Measurements from ENCODE around the gene NELFE.
"Not testable (repeated sequence)": the region's sequence is repeated elsewhere in the genome, so short reads cannot be mapped to it uniquely, and the experiment has no call there.

NELFE gene

DNA sequence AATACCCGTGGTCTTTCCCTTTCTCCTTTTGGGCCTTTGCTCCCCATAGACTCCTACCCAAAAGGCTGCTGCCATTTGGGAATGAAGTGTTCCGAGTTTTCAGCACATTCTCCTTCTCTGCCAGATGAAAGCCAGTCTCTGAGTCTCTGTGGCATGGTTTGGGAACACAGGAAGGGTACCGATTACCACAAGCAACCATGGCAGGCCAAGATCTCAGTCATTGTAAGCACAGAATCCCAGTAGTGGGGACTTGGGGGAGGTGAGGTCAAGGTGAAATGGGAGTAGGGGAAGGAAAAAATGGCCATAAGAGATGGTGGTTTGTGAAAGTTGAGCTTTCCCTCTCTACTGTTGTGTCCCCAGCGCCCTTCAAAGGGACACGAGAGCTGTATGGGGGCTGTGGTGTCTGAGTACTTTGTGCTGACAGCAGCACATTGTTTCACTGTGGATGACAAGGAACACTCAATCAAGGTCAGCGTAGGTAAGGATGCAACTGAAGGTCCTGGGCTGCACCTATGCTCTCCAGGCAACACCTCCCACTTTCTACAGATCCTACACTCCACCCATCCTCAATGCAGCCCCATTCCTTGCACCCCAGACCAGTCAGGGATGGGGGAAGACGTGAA, 8.7 kb downstream of the NELFE start:
- DNase-seq (ENCODE audit: low read depth in 2 of 2) = no peak

DNA sequence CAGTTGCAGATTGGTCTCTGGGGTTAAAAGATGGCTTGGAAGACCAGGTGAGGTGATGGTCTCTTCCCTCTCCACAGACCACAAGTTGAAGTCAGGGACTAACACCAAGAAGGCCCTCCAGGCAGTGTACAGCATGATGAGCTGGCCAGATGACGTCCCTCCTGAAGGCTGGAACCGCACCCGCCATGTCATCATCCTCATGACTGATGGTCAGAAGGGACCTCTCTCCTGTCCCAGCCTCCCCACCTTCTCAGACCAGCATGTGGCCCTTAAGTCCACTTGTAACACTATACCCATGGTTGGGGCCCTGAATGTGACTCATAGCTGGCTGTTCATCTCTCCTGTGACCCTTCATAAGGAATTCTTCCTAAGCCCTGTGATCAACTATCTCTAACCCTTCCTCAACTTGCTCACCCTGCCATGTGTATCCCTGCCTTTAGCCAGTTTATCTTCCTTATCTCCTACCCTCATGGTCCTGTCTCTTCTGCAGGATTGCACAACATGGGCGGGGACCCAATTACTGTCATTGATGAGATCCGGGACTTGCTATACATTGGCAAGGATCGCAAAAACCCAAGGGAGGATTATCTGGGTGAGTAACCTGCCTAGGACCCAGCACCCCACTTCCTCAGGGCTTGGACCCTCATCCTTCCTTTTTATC, 9.9 kb downstream of the NELFE start:
- no peak for DNase-seq (ENCODE audit: low read depth in 2 of 2)

DNA sequence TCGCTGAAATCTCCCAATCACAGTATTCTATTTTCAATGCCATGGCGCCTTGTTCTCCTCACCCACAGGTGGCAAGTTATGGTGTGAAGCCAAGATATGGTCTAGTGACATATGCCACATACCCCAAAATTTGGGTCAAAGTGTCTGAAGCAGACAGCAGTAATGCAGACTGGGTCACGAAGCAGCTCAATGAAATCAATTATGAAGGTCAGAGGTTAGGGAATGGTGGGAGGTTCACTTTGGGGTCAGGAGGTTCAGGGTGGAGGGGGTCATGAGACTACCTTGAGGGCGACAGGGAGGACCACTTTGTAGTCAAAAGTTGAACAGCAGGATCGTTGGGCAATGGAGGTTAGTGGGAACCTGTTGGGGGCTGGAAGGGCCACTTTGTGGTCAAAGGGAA, 10.5 kb downstream of the NELFE start:
- no peak for DNase-seq (ENCODE audit: low read depth in 2 of 2)

DNA sequence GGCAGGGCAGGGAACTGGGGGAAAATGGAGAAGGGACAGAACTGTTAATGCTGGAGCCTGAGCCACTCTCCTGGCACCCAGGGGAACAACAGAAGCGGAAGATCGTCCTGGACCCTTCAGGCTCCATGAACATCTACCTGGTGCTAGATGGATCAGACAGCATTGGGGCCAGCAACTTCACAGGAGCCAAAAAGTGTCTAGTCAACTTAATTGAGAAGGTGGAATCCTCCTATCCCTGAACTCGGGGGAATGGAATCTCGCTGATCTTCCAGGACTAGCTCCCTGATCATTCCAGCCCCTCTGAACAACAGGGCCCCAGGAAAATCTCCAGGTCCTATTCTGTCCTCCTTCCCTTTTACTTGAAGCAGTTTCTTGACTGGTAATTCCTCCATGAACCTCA, 10.9 kb downstream of the NELFE start:
- DNase-seq (ENCODE audit: low read depth in 2 of 2) = no peak

DNA sequence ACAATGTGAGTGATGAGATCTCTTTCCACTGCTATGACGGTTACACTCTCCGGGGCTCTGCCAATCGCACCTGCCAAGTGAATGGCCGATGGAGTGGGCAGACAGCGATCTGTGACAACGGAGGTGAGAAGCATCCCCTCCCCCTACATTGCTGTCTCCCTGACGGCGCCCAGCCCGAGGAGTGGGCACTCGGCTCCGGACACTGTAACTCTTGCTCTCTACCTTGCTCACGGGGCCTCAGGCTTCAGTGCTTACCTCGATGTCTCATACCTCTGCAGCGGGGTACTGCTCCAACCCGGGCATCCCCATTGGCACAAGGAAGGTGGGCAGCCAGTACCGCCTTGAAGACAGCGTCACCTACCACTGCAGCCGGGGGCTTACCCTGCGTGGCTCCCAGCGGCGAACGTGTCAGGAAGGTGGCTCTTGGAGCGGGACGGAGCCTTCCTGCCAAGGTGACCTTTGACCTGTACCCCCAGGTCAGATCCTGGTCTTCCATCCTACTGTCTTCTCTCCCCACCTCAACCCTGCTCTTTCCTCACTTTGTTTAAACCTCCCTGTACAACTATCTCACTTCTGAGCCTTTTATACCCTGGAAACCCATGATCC, 11.6 kb downstream of the NELFE start:
- DNase-seq (ENCODE audit: low read depth in 2 of 2) = no peak

DNA sequence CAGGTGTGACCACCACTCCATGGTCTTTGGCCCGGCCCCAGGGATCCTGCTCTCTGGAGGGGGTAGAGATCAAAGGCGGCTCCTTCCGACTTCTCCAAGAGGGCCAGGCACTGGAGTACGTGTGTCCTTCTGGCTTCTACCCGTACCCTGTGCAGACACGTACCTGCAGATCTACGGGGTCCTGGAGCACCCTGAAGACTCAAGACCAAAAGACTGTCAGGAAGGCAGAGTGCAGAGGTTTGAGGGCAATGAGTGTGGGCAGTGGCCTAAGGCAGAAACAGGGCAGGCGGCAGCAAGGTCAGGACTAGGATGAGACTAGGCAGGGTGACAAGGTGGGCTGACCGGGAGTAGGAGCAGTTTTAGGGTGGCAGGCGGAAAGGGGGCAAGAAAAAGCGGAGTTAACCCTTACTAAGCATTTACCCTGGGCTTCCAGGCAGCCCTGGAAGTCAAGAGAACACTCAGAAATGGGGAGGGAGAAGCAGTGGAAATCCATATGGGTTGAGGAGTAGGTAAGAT, 12.3 kb downstream of the NELFE start:
- DNase-seq (ENCODE audit: low read depth in 2 of 2) = no peak

DNA sequence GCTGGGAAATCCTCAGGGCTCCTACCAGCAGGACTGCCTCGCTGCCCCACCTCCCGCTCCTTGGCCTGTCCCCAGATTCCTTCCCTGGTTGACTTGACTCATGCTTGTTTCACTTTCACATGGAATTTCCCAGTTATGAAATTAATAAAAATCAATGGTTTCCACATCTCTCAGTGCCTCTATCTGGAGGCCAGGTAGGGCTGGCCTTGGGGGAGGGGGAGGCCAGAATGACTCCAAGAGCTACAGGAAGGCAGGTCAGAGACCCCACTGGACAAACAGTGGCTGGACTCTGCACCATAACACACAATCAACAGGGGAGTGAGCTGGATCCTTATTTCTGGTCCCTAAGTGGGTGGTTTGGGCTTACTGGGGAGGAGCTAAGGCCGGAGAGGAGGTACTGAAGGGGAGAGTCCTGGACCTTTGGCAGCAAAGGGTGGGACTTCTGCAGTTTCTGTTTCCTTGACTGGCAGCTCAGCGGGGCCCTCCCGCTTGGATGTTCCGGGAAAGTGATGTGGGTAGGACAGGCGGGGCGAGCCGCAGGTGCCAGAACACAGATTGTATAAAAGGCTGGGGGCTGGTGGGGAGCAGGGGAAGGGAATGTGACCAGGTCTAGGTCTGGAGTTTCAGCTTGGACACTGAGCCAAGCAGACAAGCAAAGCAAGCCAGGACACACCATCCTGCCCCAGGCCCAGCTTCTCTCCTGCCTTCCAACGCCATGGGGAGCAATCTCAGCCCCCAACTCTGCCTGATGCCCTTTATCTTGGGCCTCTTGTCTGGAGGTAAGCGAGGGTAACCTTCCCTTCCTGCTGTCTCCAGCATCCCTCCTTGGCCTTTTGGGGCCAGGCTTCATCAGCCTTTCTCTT, 13.0 kb downstream of the NELFE start, which contains the start of gene CFB:
Gene CFB (plus strand): TSS at position 589 of the 863 bp plus-strand sequence. CDS start 127 bp downstream, at position 716.
- no peak for DNase-seq (ENCODE audit: low read depth in 2 of 2)

DNA sequence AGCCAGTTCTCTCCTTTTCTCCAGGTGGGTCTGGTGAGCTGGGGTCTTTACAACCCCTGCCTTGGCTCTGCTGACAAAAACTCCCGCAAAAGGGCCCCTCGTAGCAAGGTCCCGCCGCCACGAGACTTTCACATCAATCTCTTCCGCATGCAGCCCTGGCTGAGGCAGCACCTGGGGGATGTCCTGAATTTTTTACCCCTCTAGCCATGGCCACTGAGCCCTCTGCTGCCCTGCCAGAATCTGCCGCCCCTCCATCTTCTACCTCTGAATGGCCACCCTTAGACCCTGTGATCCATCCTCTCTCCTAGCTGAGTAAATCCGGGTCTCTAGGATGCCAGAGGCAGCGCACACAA, 13.6 kb downstream of the NELFE start:
- DNase-seq (ENCODE audit: low read depth in 2 of 2) = no peak

DNA sequence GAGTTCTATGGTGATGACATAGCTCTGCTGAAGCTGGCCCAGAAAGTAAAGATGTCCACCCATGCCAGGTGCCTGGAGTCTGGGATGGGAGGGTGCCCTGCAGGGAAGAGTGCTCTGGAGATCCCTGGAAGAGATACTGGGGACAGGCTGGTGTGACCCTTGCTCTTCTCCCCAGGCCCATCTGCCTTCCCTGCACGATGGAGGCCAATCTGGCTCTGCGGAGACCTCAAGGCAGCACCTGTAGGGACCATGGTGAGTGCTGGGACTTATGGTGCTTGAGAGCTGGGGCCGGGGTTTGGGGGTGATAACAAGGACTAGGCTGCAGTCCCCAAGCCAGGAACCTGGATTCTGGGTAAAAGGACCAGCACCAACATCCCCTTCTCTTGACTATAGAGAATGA, 15.0 kb downstream of the NELFE start:
- no peak for DNase-seq (ENCODE audit: low read depth in 2 of 2)

DNA sequence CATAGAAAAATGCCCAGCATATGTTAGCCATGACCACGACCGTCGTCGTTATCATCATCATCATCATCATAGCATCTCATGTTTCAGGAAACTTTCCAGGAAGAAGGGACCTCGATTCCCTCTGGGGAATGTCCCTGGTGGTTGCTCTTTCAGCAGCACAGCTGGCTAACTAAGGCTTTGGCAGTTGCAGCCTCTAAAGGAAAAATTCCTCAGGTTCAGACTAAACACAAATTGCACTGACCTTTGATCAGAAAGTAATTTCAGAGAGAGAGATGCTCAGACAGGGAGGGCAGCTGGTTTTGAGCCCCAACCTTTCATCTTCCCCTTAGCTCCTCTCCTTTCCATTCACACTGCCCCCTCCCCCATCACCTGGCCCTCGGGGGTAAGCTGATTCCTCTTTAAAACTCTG, 18.5 kb downstream of the NELFE start:
- DNase-seq (ENCODE audit: low read depth in 2 of 2) = no peak

DNA sequence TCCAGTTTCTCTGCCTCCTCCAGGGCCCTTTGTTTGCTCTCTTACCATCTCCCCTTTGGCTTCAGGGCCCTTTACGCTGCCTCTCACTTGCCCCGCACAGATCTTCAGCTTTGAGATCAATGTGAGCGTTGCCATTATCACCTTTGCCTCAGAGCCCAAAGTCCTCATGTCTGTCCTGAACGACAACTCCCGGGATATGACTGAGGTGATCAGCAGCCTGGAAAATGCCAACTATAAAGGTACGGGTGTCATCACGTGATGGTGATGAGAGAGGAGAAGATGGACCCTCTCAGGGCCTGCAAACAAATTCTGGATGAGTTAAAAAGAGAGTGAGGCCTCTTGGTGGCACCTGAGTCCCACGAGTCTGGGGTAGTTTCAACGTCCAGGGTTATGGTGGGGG, 22.9 kb downstream of the NELFE start:
- no peak for DNase-seq (ENCODE audit: low read depth in 2 of 2)

DNA sequence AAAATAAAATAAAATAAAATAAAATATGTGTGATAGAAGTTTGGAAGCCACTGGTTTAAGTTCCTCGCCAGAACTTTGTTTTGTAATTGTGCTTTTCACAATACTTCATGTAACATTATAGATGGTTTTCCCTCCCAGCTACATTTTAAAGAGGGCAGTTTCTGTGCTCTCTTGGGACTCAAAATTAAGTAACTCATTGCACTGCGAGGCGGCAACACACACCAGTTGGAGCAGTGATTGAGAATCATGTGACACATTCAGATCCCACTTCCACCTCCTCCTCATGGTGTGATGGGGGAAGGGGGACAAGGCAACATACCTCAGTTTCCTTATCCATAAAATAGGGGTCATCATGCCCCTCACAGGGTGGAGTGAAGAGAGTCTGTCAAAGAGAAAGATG, 23.8 kb downstream of the NELFE start:
- no peak for DNase-seq (ENCODE audit: low read depth in 2 of 2)

DNA sequence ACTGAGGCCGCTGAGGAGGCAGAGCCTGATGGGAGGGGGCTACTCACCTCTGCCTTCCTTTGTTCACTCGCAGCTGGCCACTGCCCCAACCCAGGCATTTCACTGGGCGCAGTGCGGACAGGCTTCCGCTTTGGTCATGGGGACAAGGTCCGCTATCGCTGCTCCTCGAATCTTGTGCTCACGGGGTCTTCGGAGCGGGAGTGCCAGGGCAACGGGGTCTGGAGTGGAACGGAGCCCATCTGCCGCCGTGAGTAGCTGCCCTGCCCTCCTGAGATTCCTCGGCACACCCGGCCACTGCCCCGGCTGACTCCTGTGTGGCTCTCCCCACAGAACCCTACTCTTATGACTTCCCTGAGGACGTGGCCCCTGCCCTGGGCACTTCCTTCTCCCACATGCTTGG, 25.2 kb downstream of the NELFE start:
- no peak for DNase-seq (ENCODE audit: low read depth in 2 of 2)

DNA sequence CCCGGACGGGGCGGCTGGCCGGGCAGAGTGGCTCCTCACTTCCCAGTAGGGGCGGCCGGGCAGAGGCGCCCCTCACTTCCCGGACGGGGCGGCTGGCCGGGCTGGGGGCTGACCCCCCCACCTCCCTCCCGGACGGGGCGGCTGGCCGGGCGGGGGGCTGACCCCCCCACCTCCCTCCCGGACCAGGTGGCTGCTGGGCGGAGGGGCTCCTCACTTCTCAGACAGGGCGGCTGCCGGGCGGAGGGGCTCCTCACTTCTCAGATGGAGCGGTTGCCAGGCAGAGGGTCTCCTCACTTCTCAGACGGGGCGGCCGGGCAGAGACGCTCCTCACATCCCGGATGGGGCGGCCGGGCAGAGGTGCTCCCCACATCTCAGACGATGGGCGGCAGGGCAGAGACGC, 26.6 kb downstream of the NELFE start:
- not testable (repeated sequence) for DNase-seq (ENCODE audit: low read depth in 2 of 2)

DNA sequence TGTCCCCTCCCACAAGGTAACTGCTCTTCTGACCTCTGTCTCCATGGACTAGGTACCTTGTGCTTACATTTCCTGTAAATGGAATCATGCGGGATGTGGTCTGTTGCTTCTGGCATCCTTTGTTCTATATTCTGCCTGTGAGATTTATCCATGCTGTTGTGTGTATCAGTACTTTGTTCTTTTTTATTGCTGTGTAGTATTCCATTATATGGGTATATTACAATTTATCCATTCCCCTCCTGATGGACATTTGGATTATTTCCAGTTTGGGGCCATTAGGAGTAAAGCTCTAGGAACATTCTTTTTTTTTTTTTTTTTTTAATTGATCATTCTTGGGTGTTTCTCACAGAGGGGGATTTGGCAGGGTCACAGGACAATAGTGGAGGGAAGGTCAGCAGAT, 27.8 kb downstream of the NELFE start:
- no peak for DNase-seq (ENCODE audit: low read depth in 2 of 2)

DNA sequence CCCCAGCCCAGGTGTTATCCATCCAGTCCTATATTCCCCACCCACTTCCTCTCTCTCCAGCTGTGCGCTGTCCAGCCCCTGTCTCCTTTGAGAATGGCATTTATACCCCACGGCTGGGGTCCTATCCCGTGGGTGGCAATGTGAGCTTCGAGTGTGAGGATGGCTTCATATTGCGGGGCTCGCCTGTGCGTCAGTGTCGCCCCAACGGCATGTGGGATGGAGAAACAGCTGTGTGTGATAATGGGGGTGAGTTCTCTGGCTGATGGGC, 30.2 kb downstream of the NELFE start:
- no peak for DNase-seq (ENCODE audit: low read depth in 2 of 2)

DNA sequence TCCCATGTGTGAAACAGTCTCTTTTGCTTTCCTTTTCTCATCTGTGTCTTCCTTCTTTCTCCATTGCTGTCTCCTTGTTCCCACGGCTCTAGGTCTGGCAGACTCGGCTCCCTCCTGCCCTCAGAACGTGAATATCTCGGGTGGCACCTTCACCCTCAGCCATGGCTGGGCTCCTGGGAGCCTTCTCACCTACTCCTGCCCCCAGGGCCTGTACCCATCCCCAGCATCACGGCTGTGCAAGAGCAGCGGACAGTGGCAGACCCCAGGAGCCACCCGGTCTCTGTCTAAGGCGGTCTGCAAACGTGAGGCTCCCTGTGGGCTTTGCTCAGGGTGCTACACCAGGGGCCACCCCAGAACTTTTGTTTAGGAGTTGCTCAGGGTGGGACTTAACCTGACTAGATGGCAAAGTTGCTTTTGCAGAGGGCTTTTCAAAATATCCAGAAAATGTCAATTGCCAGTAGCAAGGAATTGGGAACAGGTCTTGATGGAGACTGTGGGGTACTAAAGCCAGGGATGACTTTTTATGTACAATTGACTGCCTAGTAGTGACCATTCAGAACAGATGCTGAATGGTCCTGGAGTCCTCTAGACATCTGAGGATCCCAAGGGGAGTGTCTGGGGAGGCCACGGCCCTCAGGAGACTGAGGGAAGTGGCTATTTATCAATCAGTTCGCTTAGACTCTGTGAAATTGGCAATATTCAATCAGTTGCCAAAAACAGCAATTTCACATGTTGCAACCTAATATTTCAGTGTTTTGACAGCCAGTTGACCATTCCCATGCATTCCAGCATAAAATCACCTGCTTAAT, 30.7 kb downstream of the NELFE start:
- DNase-seq (ENCODE audit: low read depth in 2 of 2) = no peak

DNA sequence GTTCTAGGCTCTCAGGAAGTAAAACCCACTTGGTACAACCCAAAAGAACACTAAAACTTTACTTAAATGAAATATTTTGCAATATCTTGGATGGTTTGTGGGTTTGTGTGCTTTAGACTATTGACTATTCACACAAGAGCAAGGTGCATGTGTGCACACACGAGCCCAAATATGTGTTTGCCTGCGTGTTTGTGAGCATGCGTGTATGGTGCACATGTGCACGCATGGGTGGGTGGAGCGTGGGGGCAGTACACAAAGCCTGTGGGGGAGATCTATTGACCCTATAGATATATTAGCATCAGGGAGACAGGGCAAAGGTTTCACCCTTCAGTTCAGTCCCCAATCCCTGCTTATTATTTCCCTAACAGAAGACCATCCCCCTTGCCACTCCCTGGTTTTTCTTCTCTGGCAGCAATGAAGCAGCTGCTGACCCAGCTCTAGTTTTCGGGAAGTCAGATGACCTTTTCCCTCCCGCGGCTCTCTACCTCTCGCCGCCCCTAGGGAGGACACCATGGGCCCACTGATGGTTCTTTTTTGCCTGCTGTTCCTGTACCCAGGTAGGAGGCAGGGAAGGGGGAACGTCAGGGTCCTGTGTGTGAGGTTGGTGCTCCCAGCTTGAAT, 31.4 kb downstream of the NELFE start, which contains the start of gene C2:
Gene C2 (plus strand): TSS at position 476 of the 621 bp plus-strand sequence. CDS start 36 bp downstream, at position 512.
- DNase-seq (ENCODE audit: low read depth in 2 of 2) = no peak

DNA sequence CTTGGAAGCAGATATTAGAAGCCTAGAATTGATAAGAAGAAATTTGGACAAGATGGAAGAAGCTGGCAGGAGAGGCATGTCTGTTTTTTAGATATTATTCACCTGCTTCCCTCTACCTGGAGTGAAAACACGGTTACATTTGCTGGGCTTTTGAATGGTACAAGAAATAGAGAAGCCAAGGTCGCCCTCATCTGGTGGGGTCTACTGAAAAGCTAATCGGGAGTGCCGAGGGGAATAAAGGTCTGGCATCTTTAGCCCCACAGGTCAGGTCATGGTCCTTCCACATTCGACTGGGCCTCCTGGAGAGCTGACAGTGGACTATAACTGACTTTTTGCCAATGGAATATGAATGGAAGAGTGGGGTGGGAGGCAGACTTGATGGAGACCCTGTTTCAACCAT, 35.8 kb downstream of the NELFE start:
- no peak for DNase-seq (ENCODE audit: low read depth in 2 of 2)

DNA sequence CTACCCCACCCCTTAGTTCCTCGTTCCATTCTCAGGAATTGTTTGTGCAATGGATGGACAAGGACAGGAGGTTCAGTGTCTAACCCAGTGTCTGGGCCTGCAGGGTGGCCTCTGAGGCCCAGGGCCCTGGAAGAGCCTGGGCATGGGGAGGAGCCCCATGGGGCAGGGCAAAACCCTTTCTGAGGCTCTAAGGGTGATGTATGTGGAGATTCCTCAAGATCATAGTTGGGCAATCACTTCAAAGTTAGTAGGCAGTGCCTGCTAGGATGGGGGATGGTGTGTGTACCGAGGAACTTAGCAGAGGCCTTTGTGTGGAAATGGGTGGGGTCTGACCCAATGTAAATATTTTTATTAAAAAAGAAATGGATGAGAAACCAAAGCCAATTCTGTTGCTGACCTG, 38.0 kb downstream of the NELFE start:
- DNase-seq (ENCODE audit: low read depth in 2 of 2) = no peak

DNA sequence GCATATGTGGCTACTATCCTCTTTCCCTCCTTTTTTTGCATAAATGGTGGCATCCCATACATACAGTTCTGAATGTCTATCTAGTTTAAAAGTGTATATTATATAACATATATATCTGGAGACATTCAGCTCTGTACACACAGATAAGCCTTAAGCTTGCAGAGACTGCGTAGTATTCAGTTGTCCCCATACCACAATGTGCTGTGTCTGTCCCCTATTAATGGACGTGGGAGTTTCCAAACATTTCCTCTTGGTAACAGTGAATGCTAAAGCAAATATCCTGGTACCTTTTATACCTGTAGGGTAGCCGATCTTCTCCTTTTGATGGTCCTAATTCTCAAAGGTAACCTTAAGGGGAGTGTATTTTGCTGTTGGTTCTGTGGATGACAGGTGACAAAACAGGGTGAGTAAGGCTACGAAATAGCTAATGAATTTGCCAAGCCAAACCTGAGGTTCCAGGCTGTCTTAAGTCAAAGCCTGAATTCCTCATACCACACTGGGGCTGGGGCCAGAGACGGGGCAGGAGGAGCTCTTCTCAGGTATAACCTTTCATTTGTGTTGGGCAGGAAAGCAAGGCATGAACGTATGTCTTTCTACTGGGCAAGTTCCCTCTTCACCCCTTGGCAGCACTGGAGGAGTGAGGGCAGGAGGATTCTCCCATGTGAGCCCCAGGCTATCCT, 39.0 kb downstream of the NELFE start:
- DNase-seq (ENCODE audit: low read depth in 2 of 2) = no peak
